Cerebellar cortex (tissue), 1 donor: ENCODE data around the gene MEGF11.
"Not testable (repeated sequence)": the region's sequence is repeated elsewhere in the genome, so short reads cannot be mapped to it uniquely, and the experiment has no call there.

Experiments used
- DNase-seq: peaks from one replicate; pipeline ENCODE4 v3.0.0-alpha.2; 2015; ENCODE audit warnings: low spot score

Gene MEGF11

GRCh38 chr15:65888981-65889380, 364.6 kb downstream of the MEGF11 start:
- no peak for DNase-seq

- no peak for DNase-seq
Observed at GRCh38 chr15:65887565-65887964, 366.0 kb downstream of the MEGF11 start.

- DNase-seq = no peak
Observed at GRCh38 chr15:65885668-65886218, 367.8 kb downstream of the MEGF11 start.

GRCh38 chr15:65884511-65884910, 369.0 kb downstream of the MEGF11 start:
- no peak for DNase-seq

GRCh38 chr15:65883571-65883970, 370.0 kb downstream of the MEGF11 start:
- DNase-seq = no peak

- no peak for DNase-seq
Observed at GRCh38 chr15:65881766-65882434, 371.6 kb downstream of the MEGF11 start.

- no peak for DNase-seq
Observed at GRCh38 chr15:65877749-65878148, 375.8 kb downstream of the MEGF11 start.

- DNase-seq = no peak
Observed at GRCh38 chr15:65875458-65875857, 378.1 kb downstream of the MEGF11 start.

GRCh38 chr15:65873256-65873655, 380.3 kb downstream of the MEGF11 start:
- no peak for DNase-seq

- not testable (repeated sequence) for DNase-seq
Observed at GRCh38 chr15:65872596-65872995, 381.0 kb downstream of the MEGF11 start.

GRCh38 chr15:65871886-65872285, 381.7 kb downstream of the MEGF11 start:
- DNase-seq = not testable (repeated sequence)

- DNase-seq = peak; percentile 50
Observed at GRCh38 chr15:65870889-65871533, 382.5 kb downstream of the MEGF11 start.

- peak; percentile 61 for DNase-seq
Observed at GRCh38 chr15:65869954-65870871, 383.3 kb downstream of the MEGF11 start.

GRCh38 chr15:65869126-65869953, 384.2 kb downstream of the MEGF11 start, which contains the start of gene RAB11A:
TSS of gene RAB11A (plus strand) at chr15:65869491. CDS start at chr15:65869586, 95 bp downstream.
- DNase-seq = peak; percentile 98

- DNase-seq = no peak
Observed at GRCh38 chr15:65868546-65869125, 384.9 kb downstream of the MEGF11 start.

- DNase-seq = not testable (repeated sequence)
Observed at GRCh38 chr15:65867933-65868332, 385.6 kb downstream of the MEGF11 start.

- no peak for DNase-seq
Observed at GRCh38 chr15:65867244-65867643, 386.3 kb downstream of the MEGF11 start.

GRCh38 chr15:65863106-65863505, 390.4 kb downstream of the MEGF11 start:
- DNase-seq = no peak

- peak; percentile 84 for DNase-seq
Observed at GRCh38 chr15:65862682-65863081, 390.9 kb downstream of the MEGF11 start.

GRCh38 chr15:65857718-65858402, 395.7 kb downstream of the MEGF11 start:
- peak; percentile 8 for DNase-seq
